ENCODE data around the gene IHH. TPM values are rescaled to one million over a fixed set of nuclear protein-coding genes. Genes with fewer than 3 reads are reported as not detected.

Gene IHH
- total and polyA plus RNA-seq, 2 of the 8 experiments (the other 6 are each of a cell fraction or from before 2014, with no cell fraction given), result 0.03 TPM; not detected in 1

DNA sequence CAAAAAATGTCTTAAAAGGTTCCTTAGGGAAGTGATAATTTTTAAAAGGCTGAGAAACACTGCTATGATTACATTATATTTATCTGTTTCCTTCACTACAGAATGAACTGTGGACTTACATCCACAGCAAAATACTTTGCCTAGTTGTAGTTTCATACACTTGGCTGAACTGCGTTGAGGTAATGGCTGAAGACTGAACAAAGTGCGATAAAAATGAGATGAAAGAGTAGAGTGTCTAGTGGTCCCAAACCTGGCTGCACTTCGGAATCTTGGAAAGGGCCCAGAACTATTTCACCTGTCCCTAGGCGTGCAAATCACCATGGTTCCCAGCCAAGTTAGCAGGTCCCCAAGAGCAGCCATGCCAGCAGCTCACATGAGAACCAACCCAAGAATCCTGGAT is 18.2 kb upstream of the IHH start:
- H3K4me1 ChIP-seq (replicated peaks in 1 of 4; ENCODE audit: control insufficient read depth in 3 of 4, insufficient read depth in 4 of 4, low read length in 3 of 4), result no peaks in the 10 kb centered on the region
- no peak overlapping the region for H3K56ac ChIP-seq (replicated peaks; ENCODE audit: insufficient read length, low read depth, low read length)
- H2BK5ac ChIP-seq (ENCODE audit: low read depth, low read length), result no peak overlapping the region
- no peak overlapping the region for H2BK15ac ChIP-seq (ENCODE audit: low read length)
- no peak overlapping the region for H3K4me3 ChIP-seq (ENCODE audit: extremely low read depth in 1 of 4, insufficient read depth in 2 of 4, low read depth in 3 of 4, low read length in 4 of 4)
- no peak overlapping the region for H3K4ac ChIP-seq (replicated peaks; ENCODE audit: insufficient read length, low read depth, low read length)
- no peak overlapping the region for H2AK5ac ChIP-seq (ENCODE audit: low read depth, low read length)
- H2AFZ ChIP-seq (ENCODE audit: low read length), result no peak overlapping the region
- H4K20me1 ChIP-seq (replicated peaks in 1 of 2; ENCODE audit: control insufficient read depth in 1 of 2, insufficient read depth in 2 of 2, low read length in 2 of 2), result peaks cover 0 to 4% of the 10 kb centered on the region in 2 experiments
- H3K27ac ChIP-seq (ENCODE audit: low read depth, low read length), result no peak overlapping the region
- POLR2A ChIA-PET (ENCODE audit: partially characterized antibody), result no interaction called here
- H3K9me3 ChIP-seq (ENCODE audit: insufficient read depth in 2 of 2, low read depth in 1 of 2, low read length in 1 of 2), result no peaks in the 10 kb centered on the region
- H3K23ac ChIP-seq (ENCODE audit: insufficient read length), result no peak overlapping the region
- H2BK120ac ChIP-seq (replicated peaks; ENCODE audit: low read depth, low read length), result no peak overlapping the region
- no peak overlapping the region for H3K9ac ChIP-seq (replicated peaks in 1 of 4; ENCODE audit: extremely low read depth in 1 of 4, low read depth in 3 of 4, low read length in 3 of 4)
- no peak overlapping the region for H4K8ac ChIP-seq (ENCODE audit: extremely low read depth, insufficient read depth, low read length)
- 88% methylated on average over 4 of the region's 4 CpGs; no CpG with 5 or more reads in 1 of the 2 experiments for WGBS, 2 experiments (ENCODE audit: extremely low coverage in 1 of 2, insufficient coverage in 1 of 2, insufficient read length in 1 of 2, insufficient replicate concordance in 2 of 2, low coverage in 1 of 2, low lambda C conversion rate in 2 of 2, missing lambda C conversion rate in 1 of 2)
- H3K23me2 ChIP-seq (ENCODE audit: low read depth, low read length), result no peaks in the 10 kb centered on the region
- FAIRE-seq (no peak), DNase-seq (ENCODE audit: low read depth in 1 of 2, low spot score in 2 of 2) (no peak)
- H3K36me3 ChIP-seq (ENCODE audit: control insufficient read depth in 2 of 4, insufficient read depth in 4 of 4, low read length in 3 of 4), result peaks cover 0 to 5% (median under 1%) of the 10 kb centered on the region in 4 experiments; a peak in 3 of 8 replicates
- no peak overlapping the region for H2BK12ac ChIP-seq (ENCODE audit: low read depth, low read length)
- H3K14ac ChIP-seq (ENCODE audit: insufficient read length), result no peak overlapping the region
- no peak overlapping the region for H3K4me2 ChIP-seq (ENCODE audit: insufficient read depth in 1 of 2, low read depth in 2 of 2, low read length in 2 of 2)
- H3K79me1 ChIP-seq (ENCODE audit: low read depth, low read length), result no peaks in the 10 kb centered on the region
- no peak overlapping the region for H2BK20ac ChIP-seq (ENCODE audit: low read length)
- no peak overlapping the region for H3K18ac ChIP-seq (ENCODE audit: extremely low read depth, low read length)
- no peak overlapping the region for H4K91ac ChIP-seq (replicated peaks; ENCODE audit: insufficient read length, low read length)
- H3K79me2 ChIP-seq (ENCODE audit: control insufficient read depth in 1 of 2, insufficient read depth in 2 of 2, low read length in 2 of 2), result no peaks in the 10 kb centered on the region
- H4K5ac ChIP-seq (ENCODE audit: insufficient read length, low read depth, low read length), result no peak overlapping the region
- CTCF ChIA-PET (ENCODE audit: partially characterized antibody), result interaction anchor here (0.6 to 62.8 kb wide), 14 partner anchors 9 to 260 kb away, joined by 3 to 1777 read pairs (median 6); partner anchors contain the start of gene IHH
- H3K27me3 ChIP-seq (replicated peaks in 1 of 4; ENCODE audit: control insufficient read depth in 3 of 4, extremely low read depth in 1 of 4, insufficient read depth in 3 of 4, low read length in 3 of 4), result no peaks in the 10 kb centered on the region
- TF ChIP-seq, protein P1, sequence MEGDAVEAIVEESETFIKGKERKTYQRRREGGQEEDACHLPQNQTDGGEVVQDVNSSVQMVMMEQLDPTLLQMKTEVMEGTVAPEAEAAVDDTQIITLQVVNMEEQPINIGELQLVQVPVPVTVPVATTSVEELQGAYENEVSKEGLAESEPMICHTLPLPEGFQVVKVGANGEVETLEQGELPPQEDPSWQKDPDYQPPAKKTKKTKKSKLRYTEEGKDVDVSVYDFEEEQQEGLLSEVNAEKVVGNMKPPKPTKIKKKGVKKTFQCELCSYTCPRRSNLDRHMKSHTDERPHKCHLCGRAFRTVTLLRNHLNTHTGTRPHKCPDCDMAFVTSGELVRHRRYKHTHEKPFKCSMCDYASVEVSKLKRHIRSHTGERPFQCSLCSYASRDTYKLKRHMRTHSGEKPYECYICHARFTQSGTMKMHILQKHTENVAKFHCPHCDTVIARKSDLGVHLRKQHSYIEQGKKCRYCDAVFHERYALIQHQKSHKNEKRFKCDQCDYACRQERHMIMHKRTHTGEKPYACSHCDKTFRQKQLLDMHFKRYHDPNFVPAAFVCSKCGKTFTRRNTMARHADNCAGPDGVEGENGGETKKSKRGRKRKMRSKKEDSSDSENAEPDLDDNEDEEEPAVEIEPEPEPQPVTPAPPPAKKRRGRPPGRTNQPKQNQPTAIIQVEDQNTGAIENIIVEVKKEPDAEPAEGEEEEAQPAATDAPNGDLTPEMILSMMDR (IDR thresholded peaks at IDR 0.05; ENCODE audit: control extremely low read depth in 1 of 3, insufficient read depth in 1 of 3, low read depth in 1 of 3, low read length in 3 of 3), result no peak
- no peak for TF ChIP-seq CBX5 (IDR thresholded peaks at IDR 0.05; ENCODE audit: low read depth, low read length)
- no peak for TF ChIP-seq CBX8 (IDR thresholded peaks at IDR 0.05; ENCODE audit: borderline replicate concordance, low read depth, low read length)
- no peak for TF ChIP-seq GTF2F1 (IDR thresholded peaks at IDR 0.05; ENCODE audit: borderline replicate concordance, low read depth, low read length)
- no peak for TF ChIP-seq RFX5 (IDR thresholded peaks at IDR 0.05; ENCODE audit: borderline replicate concordance, low read depth, low read length)
- TF ChIP-seq BCL11A (IDR thresholded peaks at IDR 0.05; ENCODE audit: low read depth in 2 of 2, low read length in 2 of 2), result no peak
- no peak for TF ChIP-seq NANOG (IDR thresholded peaks at IDR 0.05; ENCODE audit: insufficient read depth, low read depth, low read length, poor library complexity, severe bottlenecking)
- no peak for TF ChIP-seq SUZ12 (IDR thresholded peaks at IDR 0.05; ENCODE audit: low read length)
- no peak for TF ChIP-seq CTBP2 (IDR thresholded peaks at IDR 0.05; ENCODE audit: borderline replicate concordance, insufficient read depth, insufficient read length, low read length)
- TF ChIP-seq, protein P2, sequence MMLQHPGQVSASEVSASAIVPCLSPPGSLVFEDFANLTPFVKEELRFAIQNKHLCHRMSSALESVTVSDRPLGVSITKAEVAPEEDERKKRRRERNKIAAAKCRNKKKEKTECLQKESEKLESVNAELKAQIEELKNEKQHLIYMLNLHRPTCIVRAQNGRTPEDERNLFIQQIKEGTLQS (IDR thresholded peaks at IDR 0.05; ENCODE audit: insufficient read depth, low read depth, low read length), result no peak

Measured in H1 (cell line).